Loucy (cell line): ENCODE measurements around the gene FBN1.

Source experiments
- EZH2phosphoT487 ChIP-seq: fragments of 200-600 bp; IDR thresholded peaks from 2 replicates; pipeline ENCODE4 v1.6.1; 2018; ENCODE audit warnings: antibody characterized with exemption, mild to moderate bottlenecking, moderate library complexity, borderline replicate concordance
- TF ChIP-seq, protein P1 (sequence below): fragments of 200-600 bp; sonication (generic); conservative IDR thresholded peaks from 2 replicates; pipeline ENCODE4 v1.5.1; 2014; ENCODE audit warnings: mild to moderate bottlenecking, antibody characterized with exemption, low read length

DNA sequence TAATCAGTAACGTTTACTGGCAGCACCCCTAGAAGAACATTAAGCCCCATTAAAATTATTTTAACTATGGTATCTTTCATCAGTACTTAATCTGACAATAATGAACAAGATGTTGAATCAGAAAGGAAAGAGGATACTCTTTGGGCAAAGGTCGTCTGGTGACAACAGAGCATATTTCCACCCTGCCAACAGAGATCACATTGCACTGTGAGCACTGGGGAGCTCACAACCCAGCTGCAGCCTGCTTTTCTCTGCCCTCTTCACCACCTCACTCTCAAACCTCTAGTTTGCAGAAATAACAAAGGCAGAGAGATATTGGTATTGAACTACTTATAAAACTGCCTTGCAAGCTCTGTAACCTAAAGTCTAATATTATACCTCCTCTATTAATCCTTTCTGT lies 130.0 kb downstream of the FBN1 start:
- TF ChIP-seq, protein P1, sequence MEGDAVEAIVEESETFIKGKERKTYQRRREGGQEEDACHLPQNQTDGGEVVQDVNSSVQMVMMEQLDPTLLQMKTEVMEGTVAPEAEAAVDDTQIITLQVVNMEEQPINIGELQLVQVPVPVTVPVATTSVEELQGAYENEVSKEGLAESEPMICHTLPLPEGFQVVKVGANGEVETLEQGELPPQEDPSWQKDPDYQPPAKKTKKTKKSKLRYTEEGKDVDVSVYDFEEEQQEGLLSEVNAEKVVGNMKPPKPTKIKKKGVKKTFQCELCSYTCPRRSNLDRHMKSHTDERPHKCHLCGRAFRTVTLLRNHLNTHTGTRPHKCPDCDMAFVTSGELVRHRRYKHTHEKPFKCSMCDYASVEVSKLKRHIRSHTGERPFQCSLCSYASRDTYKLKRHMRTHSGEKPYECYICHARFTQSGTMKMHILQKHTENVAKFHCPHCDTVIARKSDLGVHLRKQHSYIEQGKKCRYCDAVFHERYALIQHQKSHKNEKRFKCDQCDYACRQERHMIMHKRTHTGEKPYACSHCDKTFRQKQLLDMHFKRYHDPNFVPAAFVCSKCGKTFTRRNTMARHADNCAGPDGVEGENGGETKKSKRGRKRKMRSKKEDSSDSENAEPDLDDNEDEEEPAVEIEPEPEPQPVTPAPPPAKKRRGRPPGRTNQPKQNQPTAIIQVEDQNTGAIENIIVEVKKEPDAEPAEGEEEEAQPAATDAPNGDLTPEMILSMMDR = no peak
- TF ChIP-seq EZH2phosphoT487 = no peak
